HL-60/S4 treated with retinoic acid at 250 ng/mL for 4 days and 3 days (cell line): ENCODE measurements around the gene LSM12.

Source experiments
- in situ Hi-C: fragments of 300-500 bp; cut with MboI; formaldehyde crosslinking; loops from 2 replicates; pipeline ENCODE4 v1.7.0; 2022; ENCODE audit warnings: low sequenced_read_pairs

Gene LSM12

DNA sequence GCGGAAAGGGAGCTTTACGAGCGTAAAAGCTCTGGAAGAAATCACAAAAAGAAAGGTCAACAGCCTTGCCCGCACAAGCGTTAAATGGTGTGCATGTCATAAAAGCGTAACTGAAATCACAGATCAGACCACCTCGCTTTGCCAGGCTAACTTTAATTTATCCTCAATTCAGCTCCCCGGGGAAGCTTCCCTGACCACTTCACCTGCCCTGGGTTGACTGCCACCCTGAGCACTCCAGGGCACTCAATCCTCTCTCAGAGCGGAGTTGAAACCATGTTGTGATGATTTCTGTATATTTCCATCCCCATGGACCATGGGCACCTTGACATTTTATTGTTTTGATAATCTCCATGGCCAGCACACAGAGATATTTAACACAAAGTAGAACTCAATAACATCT lies 78.2 kb downstream of the LSM12 start:
- in situ Hi-C loops = no loop called here

GRCh38 chr17:43987131-43988021 lies 79.1 kb downstream of the LSM12 start:
- in situ Hi-C loops = no loop called here

- in situ Hi-C loops = no loop called here
Measured at GRCh38 chr17:43986225-43986981, 80.1 kb downstream of the LSM12 start.

DNA sequence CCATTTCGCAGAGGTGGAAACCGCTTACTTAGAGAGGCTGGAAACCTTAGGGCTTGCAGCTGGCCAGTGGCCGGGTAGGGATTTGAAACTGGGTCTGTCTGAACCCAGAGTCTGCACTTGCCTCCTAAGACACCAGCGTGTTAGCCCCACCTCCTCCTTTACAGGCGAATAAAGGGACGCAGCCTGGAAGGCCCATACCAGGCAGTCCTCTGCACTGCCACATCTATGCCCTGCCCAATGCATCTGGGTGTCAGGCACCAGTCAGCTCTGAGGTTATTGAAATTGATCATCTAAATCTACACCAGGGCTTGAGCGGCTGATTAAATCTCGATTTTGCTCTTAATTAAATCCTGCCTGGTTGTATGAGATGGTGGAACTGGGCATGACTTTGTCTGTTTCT lies 82.0 kb downstream of the LSM12 start:
- in situ Hi-C loops = no loop called here
